B cell (primary cell): ENCODE results near the gene OXSR1.

Experiments
- EZH2 ChIP-seq: IDR thresholded peaks from 2 replicates; pipeline ENCODE4 v1.6.1; 2012; ENCODE audit warnings: borderline replicate concordance, low read depth, mild to moderate bottlenecking, moderate library complexity, low read length; ENCODE audit not compliant: insufficient read depth, poor library complexity, severe bottlenecking
- TF ChIP-seq, protein P1 (sequence below): fragments of 200-600 bp; IDR thresholded peaks from one replicate; pipeline ENCODE4 v1.8.0; 2022; ENCODE audit warnings: antibody characterized with exemption, mild to moderate bottlenecking

GRCh38 chr3:38136393-38136776 is 29.0 kb upstream of the OXSR1 start:
- TF ChIP-seq EZH2: no peak
- TF ChIP-seq, protein P1, sequence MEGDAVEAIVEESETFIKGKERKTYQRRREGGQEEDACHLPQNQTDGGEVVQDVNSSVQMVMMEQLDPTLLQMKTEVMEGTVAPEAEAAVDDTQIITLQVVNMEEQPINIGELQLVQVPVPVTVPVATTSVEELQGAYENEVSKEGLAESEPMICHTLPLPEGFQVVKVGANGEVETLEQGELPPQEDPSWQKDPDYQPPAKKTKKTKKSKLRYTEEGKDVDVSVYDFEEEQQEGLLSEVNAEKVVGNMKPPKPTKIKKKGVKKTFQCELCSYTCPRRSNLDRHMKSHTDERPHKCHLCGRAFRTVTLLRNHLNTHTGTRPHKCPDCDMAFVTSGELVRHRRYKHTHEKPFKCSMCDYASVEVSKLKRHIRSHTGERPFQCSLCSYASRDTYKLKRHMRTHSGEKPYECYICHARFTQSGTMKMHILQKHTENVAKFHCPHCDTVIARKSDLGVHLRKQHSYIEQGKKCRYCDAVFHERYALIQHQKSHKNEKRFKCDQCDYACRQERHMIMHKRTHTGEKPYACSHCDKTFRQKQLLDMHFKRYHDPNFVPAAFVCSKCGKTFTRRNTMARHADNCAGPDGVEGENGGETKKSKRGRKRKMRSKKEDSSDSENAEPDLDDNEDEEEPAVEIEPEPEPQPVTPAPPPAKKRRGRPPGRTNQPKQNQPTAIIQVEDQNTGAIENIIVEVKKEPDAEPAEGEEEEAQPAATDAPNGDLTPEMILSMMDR: no peak
